SJSA1 (cell line): ENCODE data around the gene DLG2. TPM values are rescaled to one million over a fixed set of nuclear protein-coding genes. Genes with fewer than 3 reads are reported as not detected.

Experiments used
- DNase-seq, 2 experiments: peaks; one replicate each; pipeline ENCODE4 v3.0.0-alpha.2; 2015 to 2020; ENCODE audit warnings: low spot score in 2 of 2, low read depth in 1 of 2
- H3K27ac ChIP-seq: fragments of 250-450 bp; sonication (Bioruptor Pico); 2 replicates; pipeline ENCODE4 v1.5.1; 2020; ENCODE audit warnings: mild to moderate bottlenecking, moderate library complexity
- H3K27me3 ChIP-seq: fragments of 250-450 bp; sonication (Bioruptor Pico); replicated peaks from 2 replicates; pipeline ENCODE4 v1.5.1; 2020; ENCODE audit warnings: mild to moderate bottlenecking, moderate library complexity
- H3K36me3 ChIP-seq: fragments of 250-450 bp; sonication (Bioruptor Pico); 2 replicates; pipeline ENCODE4 v1.5.1; 2020; ENCODE audit warnings: mild to moderate bottlenecking
- H3K4me1 ChIP-seq: fragments of 250-450 bp; sonication (Bioruptor Pico); replicated peaks from 2 replicates; pipeline ENCODE4 v1.6.1; 2021; ENCODE audit warnings: mild to moderate bottlenecking
- H3K4me3 ChIP-seq: fragments of 250-450 bp; sonication (Bioruptor Pico); 2 replicates; pipeline ENCODE4 v1.5.1; 2020; ENCODE audit warnings: mild to moderate bottlenecking
- H3K9me3 ChIP-seq: fragments of 250-450 bp; sonication (Bioruptor Pico); replicated peaks from 2 replicates; pipeline ENCODE4 v1.5.1; 2020; ENCODE audit warnings: mild to moderate bottlenecking
- total RNA-seq: library from RNA; depleted of rRNA; stranded (reverse); fragments of >200 nt; shearing (Covaris generic); gene quantifications from 2 replicates; pipeline ENCODE4 v1.2.3, GENCODE V29; 2014

Gene DLG2
- total RNA-seq, 1 experiment from 2014 or later = 0.13 TPM

- no peak for DNase-seq
- H3K4me1 ChIP-seq = no peaks in the 10 kb centered on the region
- no peaks in the 10 kb centered on the region for H3K9me3 ChIP-seq
- no peaks in the 10 kb centered on the region for H3K27me3 ChIP-seq
- H3K4me3 ChIP-seq = no peak overlapping the region
- H3K36me3 ChIP-seq = no peaks in the 10 kb centered on the region
- H3K27ac ChIP-seq = no peak overlapping the region
Observed at GRCh38 chr11:84438565-84438964, 1188.6 kb downstream of the DLG2 start.

GRCh38 chr11:84437071-84437980 is 1189.8 kb downstream of the DLG2 start:
- no peaks in the 10 kb centered on the region for H3K36me3 ChIP-seq
- no peak overlapping the region for H3K27ac ChIP-seq
- H3K4me3 ChIP-seq = no peak overlapping the region
- DNase-seq = no peak
- H3K9me3 ChIP-seq = no peaks in the 10 kb centered on the region
- H3K4me1 ChIP-seq = no peaks in the 10 kb centered on the region
- H3K27me3 ChIP-seq = no peaks in the 10 kb centered on the region

- Histone ChIP-seq H3K27ac (no peak overlapping the region), H3K4me3 (no peak overlapping the region), H3K9me3 (no peaks in the 10 kb centered on the region), H3K27me3 (no peaks in the 10 kb centered on the region), H3K36me3 (no peaks in the 10 kb centered on the region), H3K4me1 (no peaks in the 10 kb centered on the region)
- no peak for DNase-seq
Observed at GRCh38 chr11:84430661-84431060, 1196.5 kb downstream of the DLG2 start.

- no peak overlapping the region for H3K4me3 ChIP-seq
- no peak for DNase-seq
- H3K27me3 ChIP-seq = no peaks in the 10 kb centered on the region
- no peaks in the 10 kb centered on the region for H3K36me3 ChIP-seq
- no peaks in the 10 kb centered on the region for H3K4me1 ChIP-seq
- no peak overlapping the region for H3K27ac ChIP-seq
- no peaks in the 10 kb centered on the region for H3K9me3 ChIP-seq
Observed at GRCh38 chr11:84425673-84426072, 1201.5 kb downstream of the DLG2 start.

- DNase-seq = no peak
- no peaks in the 10 kb centered on the region for H3K9me3 ChIP-seq
- H3K4me3 ChIP-seq = no peak overlapping the region
- no peaks in the 10 kb centered on the region for H3K36me3 ChIP-seq
- no peaks in the 10 kb centered on the region for H3K4me1 ChIP-seq
- no peak overlapping the region for H3K27ac ChIP-seq
- H3K27me3 ChIP-seq = no peaks in the 10 kb centered on the region
Observed at GRCh38 chr11:84420271-84420670, 1206.9 kb downstream of the DLG2 start.

GRCh38 chr11:84419616-84420015 is 1207.5 kb downstream of the DLG2 start:
- no peaks in the 10 kb centered on the region for H3K27me3 ChIP-seq
- H3K9me3 ChIP-seq = no peaks in the 10 kb centered on the region
- H3K27ac ChIP-seq = no peak overlapping the region
- H3K4me1 ChIP-seq = no peaks in the 10 kb centered on the region
- H3K4me3 ChIP-seq = no peak overlapping the region
- no peaks in the 10 kb centered on the region for H3K36me3 ChIP-seq
- no peak for DNase-seq

- Histone ChIP-seq H3K36me3 (no peaks in the 10 kb centered on the region), H3K27ac (no peak overlapping the region), H3K27me3 (no peaks in the 10 kb centered on the region), H3K4me1 (no peaks in the 10 kb centered on the region), H3K9me3 (no peaks in the 10 kb centered on the region), H3K4me3 (no peak overlapping the region)
- no peak for DNase-seq
Observed at GRCh38 chr11:84414920-84415319, 1212.2 kb downstream of the DLG2 start.

- H3K36me3 ChIP-seq = no peaks in the 10 kb centered on the region
- H3K4me3 ChIP-seq = no peak overlapping the region
- H3K27ac ChIP-seq = no peak overlapping the region
- no peaks in the 10 kb centered on the region for H3K27me3 ChIP-seq
- DNase-seq = no peak
- no peaks in the 10 kb centered on the region for H3K9me3 ChIP-seq
- no peaks in the 10 kb centered on the region for H3K4me1 ChIP-seq
Observed at GRCh38 chr11:84413549-84413948, 1213.6 kb downstream of the DLG2 start.

- Histone ChIP-seq H3K27ac (no peak overlapping the region), H3K9me3 (no peaks in the 10 kb centered on the region), H3K4me1 (no peaks in the 10 kb centered on the region), H3K27me3 (no peaks in the 10 kb centered on the region), H3K36me3 (no peaks in the 10 kb centered on the region), H3K4me3 (no peak overlapping the region)
- DNase-seq = no peak
Observed at GRCh38 chr11:84412862-84413261, 1214.3 kb downstream of the DLG2 start.

GRCh38 chr11:84408946-84409411 is 1218.2 kb downstream of the DLG2 start:
- no peak for DNase-seq
- Histone ChIP-seq H3K9me3 (no peaks in the 10 kb centered on the region), H3K27ac (no peak overlapping the region), H3K27me3 (no peaks in the 10 kb centered on the region), H3K4me1 (no peaks in the 10 kb centered on the region), H3K4me3 (no peak overlapping the region), H3K36me3 (no peaks in the 10 kb centered on the region)

- H3K27ac ChIP-seq = no peak overlapping the region
- H3K4me1 ChIP-seq = no peaks in the 10 kb centered on the region
- no peaks in the 10 kb centered on the region for H3K9me3 ChIP-seq
- no peak for DNase-seq
- H3K27me3 ChIP-seq = no peaks in the 10 kb centered on the region
- no peaks in the 10 kb centered on the region for H3K36me3 ChIP-seq
- H3K4me3 ChIP-seq = no peak overlapping the region
Observed at GRCh38 chr11:84407091-84407490, 1220.1 kb downstream of the DLG2 start.

GRCh38 chr11:84398017-84398626 is 1229.0 kb downstream of the DLG2 start:
- Histone ChIP-seq H3K27ac (no peak overlapping the region), H3K27me3 (no peaks in the 10 kb centered on the region), H3K9me3 (no peaks in the 10 kb centered on the region), H3K36me3 (no peaks in the 10 kb centered on the region), H3K4me1 (no peaks in the 10 kb centered on the region), H3K4me3 (no peak overlapping the region)
- DNase-seq = no peak

- DNase-seq = no peak
- no peaks in the 10 kb centered on the region for H3K36me3 ChIP-seq
- no peak overlapping the region for H3K27ac ChIP-seq
- H3K9me3 ChIP-seq = no peaks in the 10 kb centered on the region
- H3K27me3 ChIP-seq = no peaks in the 10 kb centered on the region
- no peak overlapping the region for H3K4me3 ChIP-seq
- no peaks in the 10 kb centered on the region for H3K4me1 ChIP-seq
Observed at GRCh38 chr11:84396521-84396920, 1230.6 kb downstream of the DLG2 start.

- Histone ChIP-seq H3K9me3 (no peaks in the 10 kb centered on the region), H3K27ac (no peak overlapping the region), H3K27me3 (no peaks in the 10 kb centered on the region), H3K4me3 (no peak overlapping the region), H3K36me3 (no peaks in the 10 kb centered on the region), H3K4me1 (no peaks in the 10 kb centered on the region)
- DNase-seq = no peak
Observed at GRCh38 chr11:84390441-84391078, 1236.6 kb downstream of the DLG2 start.
